Panc1 (cell line): ENCODE data around the gene MAEA. TPM values are rescaled to one million over a fixed set of nuclear protein-coding genes. Genes with fewer than 3 reads are reported as not detected.

ENCODE experiments used
- ATAC-seq: fragments of 200-7000 bp; cut with Tn5 transposase; 2 replicates; pipeline ENCODE4 v1.9.1; 2020; ENCODE audit warnings: mild to moderate bottlenecking, moderate library complexity
- BruUV-seq: library from RNA; stranded (reverse); fragments of 400-500 nt; replicated peaks from 2 replicates; lab custom pipeline; 2021; lab: Mats Ljungman, UMichigan
- CTCF ChIA-PET: fragments of 300-600 bp; sonication (Branson Sonifier 250); formaldehyde crosslinking; loops from one replicate; lab custom pipeline; 2022; ENCODE audit warnings: antibody characterized with exemption; lab: Charles Lee
- POLR2A ChIA-PET: fragments of 300-600 bp; sonication (Branson Sonifier 250); formaldehyde crosslinking; loops from one replicate; lab custom pipeline; 2022; ENCODE audit warnings: antibody characterized with exemption; lab: Charles Lee
- DNase-seq: peaks from one replicate; pipeline ENCODE4 v3.0.0-alpha.2; 2010; ENCODE audit warnings: low read depth, low spot score
- H3K27ac ChIP-seq: 2 replicates; pipeline ENCODE4 v1.5.1; 2011; ENCODE audit warnings: mild to moderate bottlenecking, low read length, inconsistent platforms
- H3K27me3 ChIP-seq: fragments of 200-500 bp; sonication (Bioruptor generic); 2 replicates; pipeline ENCODE4 v1.6.0; 2014; ENCODE audit warnings: low read length, inconsistent platforms; ENCODE audit not compliant: control insufficient read depth, insufficient read depth
- H3K36me3 ChIP-seq: fragments of 200-500 bp; sonication (Bioruptor generic); 2 replicates; pipeline ENCODE4 v1.5.1; 2014; ENCODE audit warnings: inconsistent platforms, mild to moderate bottlenecking, low read length, moderate library complexity; ENCODE audit not compliant: control insufficient read depth, insufficient read depth
- H3K4me1 ChIP-seq: 2 replicates; pipeline ENCODE4 v1.5.1; 2011; ENCODE audit warnings: inconsistent platforms, mild to moderate bottlenecking, low read length, moderate library complexity; ENCODE audit not compliant: control insufficient read depth, insufficient read depth
- H3K4me3 ChIP-seq, 2 experiments: 2 replicates each; pipeline ENCODE4 v1.5.1; 2011 to 2012; ENCODE audit warnings: low read depth in 2 of 2, low read length in 2 of 2, mild to moderate bottlenecking in 2 of 2, inconsistent platforms in 1 of 2, moderate library complexity in 1 of 2
- H3K9me3 ChIP-seq: fragments of 200-500 bp; sonication (Bioruptor generic); 2 replicates; pipeline ENCODE4 v1.5.1; 2014; ENCODE audit warnings: low read depth, mild to moderate bottlenecking, inconsistent platforms, low read length, moderate library complexity; ENCODE audit not compliant: control insufficient read depth, insufficient read depth
- CTCF ChIP-seq: fragments of 450-650 bp; IDR thresholded peaks from 2 replicates; pipeline ENCODE4 v1.5.1; 2017; ENCODE audit warnings: mild to moderate bottlenecking
- POLR2AphosphoS5 ChIP-seq: IDR thresholded peaks from 2 replicates; pipeline ENCODE4 v1.6.1; 2012; ENCODE audit warnings: mild to moderate bottlenecking, low read depth, low read length, moderate library complexity
- SIN3A ChIP-seq: IDR thresholded peaks from 2 replicates; pipeline ENCODE4 v1.6.1; 2012; ENCODE audit warnings: low read depth, mild to moderate bottlenecking, low read length, moderate library complexity, borderline replicate concordance; ENCODE audit not compliant: insufficient read depth
- TCF7L2 ChIP-seq: IDR thresholded peaks from 2 replicates; pipeline ENCODE4 v1.6.1; 2011; ENCODE audit warnings: mild to moderate bottlenecking, low read depth, low read length, inconsistent platforms
- in situ Hi-C: cut with HindIII; loops from 2 replicates; pipeline ENCODE4 v1.10.0; 2016; ENCODE audit warnings: low sequenced_read_pairs, low pct_unique_long_range_greater_than_20kb
- intact Hi-C: fragments of 100-400 bp; cut with micrococcal nuclease; formaldehyde crosslinking; loops from one replicate; pipeline ENCODE4 v1.10.0; 2022; ENCODE audit not compliant: unreplicated experiment
- total RNA-seq: library from RNA; stranded (reverse); gene quantifications from one replicate; pipeline ENCODE4 v1.2.1, GENCODE V29; 2021; ENCODE audit not compliant: unreplicated experiment
- TF ChIP-seq, protein P1 (sequence below), 2 experiments: IDR thresholded peaks; 2 replicates each; pipeline ENCODE4 v1.6.1; 2011 to 2012; ENCODE audit warnings: low read depth in 2 of 2, control low read depth in 1 of 2, low read length in 1 of 2, mild to moderate bottlenecking in 1 of 2, moderate library complexity in 1 of 2; ENCODE audit not compliant: insufficient read depth in 1 of 2

The MAEA gene
- total RNA-seq, 1 experiment from 2014 or later, result 62.3 TPM

GRCh38 chr4:1302159-1302558 is 12.5 kb downstream of the MAEA start:
- no peak for ATAC-seq
- 0 out of 2 replicates have a peak, but pooled peaks cover 3% of the 10 kb centered on the region for H3K36me3 ChIP-seq

DNA sequence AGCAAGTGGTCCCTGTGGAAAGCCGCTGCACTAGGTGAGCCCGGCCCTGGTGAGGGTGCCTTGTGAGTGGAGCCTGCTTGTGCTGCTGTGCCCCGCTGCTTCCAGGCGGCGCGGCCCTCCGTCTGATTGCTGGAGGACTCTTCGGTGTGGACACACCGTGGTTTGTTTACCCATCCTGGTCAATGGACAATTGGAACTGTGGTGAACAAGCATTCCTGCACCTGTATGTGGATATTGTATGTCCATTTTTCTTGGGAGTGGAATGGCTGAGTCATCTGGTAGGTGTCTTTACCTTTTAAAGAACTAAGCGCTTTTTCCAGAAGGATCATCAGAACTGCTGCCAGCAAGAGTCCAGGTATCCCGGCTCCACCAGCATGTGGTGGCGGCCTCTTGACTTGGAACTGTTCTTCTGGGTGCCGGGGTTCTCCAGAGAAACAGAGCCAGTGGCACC is 15.6 kb downstream of the MAEA start:
- in situ Hi-C loops, result no loop called here
- no peak for TF ChIP-seq TCF7L2
- TF ChIP-seq SIN3A, result no peak
- no peak for TF ChIP-seq POLR2AphosphoS5
- TF ChIP-seq, protein P1, sequence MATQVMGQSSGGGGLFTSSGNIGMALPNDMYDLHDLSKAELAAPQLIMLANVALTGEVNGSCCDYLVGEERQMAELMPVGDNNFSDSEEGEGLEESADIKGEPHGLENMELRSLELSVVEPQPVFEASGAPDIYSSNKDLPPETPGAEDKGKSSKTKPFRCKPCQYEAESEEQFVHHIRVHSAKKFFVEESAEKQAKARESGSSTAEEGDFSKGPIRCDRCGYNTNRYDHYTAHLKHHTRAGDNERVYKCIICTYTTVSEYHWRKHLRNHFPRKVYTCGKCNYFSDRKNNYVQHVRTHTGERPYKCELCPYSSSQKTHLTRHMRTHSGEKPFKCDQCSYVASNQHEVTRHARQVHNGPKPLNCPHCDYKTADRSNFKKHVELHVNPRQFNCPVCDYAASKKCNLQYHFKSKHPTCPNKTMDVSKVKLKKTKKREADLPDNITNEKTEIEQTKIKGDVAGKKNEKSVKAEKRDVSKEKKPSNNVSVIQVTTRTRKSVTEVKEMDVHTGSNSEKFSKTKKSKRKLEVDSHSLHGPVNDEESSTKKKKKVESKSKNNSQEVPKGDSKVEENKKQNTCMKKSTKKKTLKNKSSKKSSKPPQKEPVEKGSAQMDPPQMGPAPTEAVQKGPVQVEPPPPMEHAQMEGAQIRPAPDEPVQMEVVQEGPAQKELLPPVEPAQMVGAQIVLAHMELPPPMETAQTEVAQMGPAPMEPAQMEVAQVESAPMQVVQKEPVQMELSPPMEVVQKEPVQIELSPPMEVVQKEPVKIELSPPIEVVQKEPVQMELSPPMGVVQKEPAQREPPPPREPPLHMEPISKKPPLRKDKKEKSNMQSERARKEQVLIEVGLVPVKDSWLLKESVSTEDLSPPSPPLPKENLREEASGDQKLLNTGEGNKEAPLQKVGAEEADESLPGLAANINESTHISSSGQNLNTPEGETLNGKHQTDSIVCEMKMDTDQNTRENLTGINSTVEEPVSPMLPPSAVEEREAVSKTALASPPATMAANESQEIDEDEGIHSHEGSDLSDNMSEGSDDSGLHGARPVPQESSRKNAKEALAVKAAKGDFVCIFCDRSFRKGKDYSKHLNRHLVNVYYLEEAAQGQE (IDR thresholded peaks at IDR 0.05; ENCODE audit: insufficient read depth in 1 of 2, low read depth in 2 of 2, low read length in 1 of 2), result no peak
- TF ChIP-seq CTCF, result no peak
- BruUV-seq, result no TSS peak
- no peaks in the 10 kb centered on the region for H3K27me3 ChIP-seq
- no peak overlapping the region for H3K4me3 ChIP-seq
- H3K4me1 ChIP-seq, result no peaks in the 10 kb centered on the region
- ChIA-PET CTCF (no interaction called here), POLR2A (no interaction called here)
- no peak for DNase-seq
- intact Hi-C loops, result no loop called here
- H3K36me3 ChIP-seq, result no peaks in the 10 kb centered on the region
- ATAC-seq, result no peak
- no peak overlapping the region for H3K27ac ChIP-seq
- H3K9me3 ChIP-seq, result no peaks in the 10 kb centered on the region

More at GRCh38 chr4:1302159-1302558, 12.5 kb downstream of the MAEA start:
- no peaks in the 10 kb centered on the region for H3K9me3 ChIP-seq
- in situ Hi-C loops (no loop called here), intact Hi-C loops (no loop called here)
- H3K27me3 ChIP-seq, result no peaks in the 10 kb centered on the region
- H3K27ac ChIP-seq, result no peak overlapping the region
- no peak for DNase-seq
- ChIA-PET CTCF (no interaction called here), POLR2A (no interaction called here)
- TF ChIP-seq CTCF (no peak), POLR2AphosphoS5 (no peak), TCF7L2 (no peak), SIN3A (no peak)
- TF ChIP-seq, protein P1 (IDR thresholded peaks at IDR 0.05; ENCODE audit: insufficient read depth in 1 of 2, low read depth in 2 of 2, low read length in 1 of 2), result no peak
- H3K4me3 ChIP-seq, result no peak overlapping the region
- BruUV-seq, result no TSS peak
- H3K4me1 ChIP-seq, result no peaks in the 10 kb centered on the region
